ENCODE measurements around the gene RERE. TPM values are rescaled to one million over a fixed set of nuclear protein-coding genes. Genes with fewer than 3 reads are reported as not detected.

RERE gene
- total RNA-seq, 1 experiment from 2014 or later, result 40.6 TPM

DNA sequence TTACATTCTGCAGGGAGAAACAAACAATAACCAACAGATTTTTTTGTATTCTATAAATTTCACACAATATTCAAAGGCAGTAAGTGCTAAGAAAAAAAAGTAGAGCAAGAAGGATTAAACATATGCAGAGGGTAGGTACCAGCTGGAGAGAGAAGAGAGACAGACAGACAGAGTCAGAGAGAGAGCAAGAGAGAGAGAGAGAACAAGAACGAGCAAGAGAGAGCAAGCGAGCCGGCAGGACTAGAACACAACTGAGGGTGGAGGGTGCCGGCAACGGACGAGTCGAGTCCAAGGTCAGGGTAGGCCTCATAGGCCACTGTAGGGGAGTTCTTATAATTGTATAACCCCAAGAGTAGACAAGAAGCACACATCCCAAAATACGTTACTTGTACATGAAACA is 97.1 kb downstream of the RERE start:
- no peak for ATAC-seq
- Histone ChIP-seq H3K27me3 (ENCODE audit: insufficient read depth, low read length) (no peaks in the 10 kb centered on the region), H2AFZ (ENCODE audit: low read depth, low read length, poor library complexity, severe bottlenecking) (no peak overlapping the region), H3K36me3 (ENCODE audit: control insufficient read depth in 1 of 2, insufficient read depth in 2 of 2, low read length in 2 of 2) (no peaks in the 10 kb centered on the region), H3K4me3 (replicated peaks in 1 of 2; ENCODE audit: low read depth in 1 of 2, low read length in 2 of 2) (no peak overlapping the region), H3K27ac (ENCODE audit: low read depth, low read length) (no peak overlapping the region), H4K20me1 (ENCODE audit: insufficient read depth) (no peaks in the 10 kb centered on the region; the same call in 1 of the 2 replicates), H3K9me3 (ENCODE audit: control insufficient read depth in 1 of 2, insufficient read depth in 1 of 2, low read depth in 1 of 2, low read length in 2 of 2) (no peaks in the 10 kb centered on the region), H3K4me1 (ENCODE audit: control insufficient read depth in 1 of 2, insufficient read depth in 2 of 2, low read length in 2 of 2) (no peaks in the 10 kb centered on the region), H3K9me2 (ENCODE audit: insufficient read depth) (no peaks in the 10 kb centered on the region), H3K4me2 (ENCODE audit: low read length) (no peak overlapping the region), H3K79me2 (ENCODE audit: insufficient read depth, low read length) (peaks cover 10% of the 10 kb centered on the region; the same call in 1 of the 2 replicates), H3K9ac (ENCODE audit: low read length) (no peak overlapping the region)
- TF ChIP-seq, protein P1, sequence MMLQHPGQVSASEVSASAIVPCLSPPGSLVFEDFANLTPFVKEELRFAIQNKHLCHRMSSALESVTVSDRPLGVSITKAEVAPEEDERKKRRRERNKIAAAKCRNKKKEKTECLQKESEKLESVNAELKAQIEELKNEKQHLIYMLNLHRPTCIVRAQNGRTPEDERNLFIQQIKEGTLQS (IDR thresholded peaks at IDR 0.05), result no peak
- TF ChIP-seq SIN3A (IDR thresholded peaks at IDR 0.05; ENCODE audit: low read depth) (no peak), POLR2AphosphoS5 (IDR thresholded peaks at IDR 0.05; ENCODE audit: low read depth, low read length) (no peak), TCF7L2 (IDR thresholded peaks at IDR 0.05; ENCODE audit: borderline replicate concordance, extremely low read depth, insufficient read depth, insufficient read length) (no peak), CBX3 (IDR thresholded peaks at IDR 0.05; ENCODE audit: low read depth) (no peak), POLR2A (IDR thresholded peaks at IDR 0.05; ENCODE audit: borderline replicate concordance, extremely low read depth, insufficient read depth, insufficient read length) (no peak), SRF (IDR thresholded peaks at IDR 0.05; ENCODE audit: low read depth) (no peak), ZFX (IDR thresholded peaks at IDR 0.05) (no peak), FOSL1 (IDR thresholded peaks at IDR 0.05; ENCODE audit: low read depth) (no peak), CEBPB (IDR thresholded peaks at IDR 0.05; ENCODE audit: low read depth) (no peak), SP1 (IDR thresholded peaks at IDR 0.05; ENCODE audit: low read depth) (no peak), EGR1 (IDR thresholded peaks at IDR 0.05; ENCODE audit: low read depth) (no peak), ELF1 (IDR thresholded peaks at IDR 0.05; ENCODE audit: borderline replicate concordance, low read depth) (no peak), YY1 (IDR thresholded peaks at IDR 0.05; ENCODE audit: extremely low read depth, insufficient replicate concordance, low read depth, low read length) (no peak)
- TF ChIP-seq, protein P2, sequence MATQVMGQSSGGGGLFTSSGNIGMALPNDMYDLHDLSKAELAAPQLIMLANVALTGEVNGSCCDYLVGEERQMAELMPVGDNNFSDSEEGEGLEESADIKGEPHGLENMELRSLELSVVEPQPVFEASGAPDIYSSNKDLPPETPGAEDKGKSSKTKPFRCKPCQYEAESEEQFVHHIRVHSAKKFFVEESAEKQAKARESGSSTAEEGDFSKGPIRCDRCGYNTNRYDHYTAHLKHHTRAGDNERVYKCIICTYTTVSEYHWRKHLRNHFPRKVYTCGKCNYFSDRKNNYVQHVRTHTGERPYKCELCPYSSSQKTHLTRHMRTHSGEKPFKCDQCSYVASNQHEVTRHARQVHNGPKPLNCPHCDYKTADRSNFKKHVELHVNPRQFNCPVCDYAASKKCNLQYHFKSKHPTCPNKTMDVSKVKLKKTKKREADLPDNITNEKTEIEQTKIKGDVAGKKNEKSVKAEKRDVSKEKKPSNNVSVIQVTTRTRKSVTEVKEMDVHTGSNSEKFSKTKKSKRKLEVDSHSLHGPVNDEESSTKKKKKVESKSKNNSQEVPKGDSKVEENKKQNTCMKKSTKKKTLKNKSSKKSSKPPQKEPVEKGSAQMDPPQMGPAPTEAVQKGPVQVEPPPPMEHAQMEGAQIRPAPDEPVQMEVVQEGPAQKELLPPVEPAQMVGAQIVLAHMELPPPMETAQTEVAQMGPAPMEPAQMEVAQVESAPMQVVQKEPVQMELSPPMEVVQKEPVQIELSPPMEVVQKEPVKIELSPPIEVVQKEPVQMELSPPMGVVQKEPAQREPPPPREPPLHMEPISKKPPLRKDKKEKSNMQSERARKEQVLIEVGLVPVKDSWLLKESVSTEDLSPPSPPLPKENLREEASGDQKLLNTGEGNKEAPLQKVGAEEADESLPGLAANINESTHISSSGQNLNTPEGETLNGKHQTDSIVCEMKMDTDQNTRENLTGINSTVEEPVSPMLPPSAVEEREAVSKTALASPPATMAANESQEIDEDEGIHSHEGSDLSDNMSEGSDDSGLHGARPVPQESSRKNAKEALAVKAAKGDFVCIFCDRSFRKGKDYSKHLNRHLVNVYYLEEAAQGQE (IDR thresholded peaks at IDR 0.05; ENCODE audit: low read depth), result no peak
- TF ChIP-seq, protein P3, sequence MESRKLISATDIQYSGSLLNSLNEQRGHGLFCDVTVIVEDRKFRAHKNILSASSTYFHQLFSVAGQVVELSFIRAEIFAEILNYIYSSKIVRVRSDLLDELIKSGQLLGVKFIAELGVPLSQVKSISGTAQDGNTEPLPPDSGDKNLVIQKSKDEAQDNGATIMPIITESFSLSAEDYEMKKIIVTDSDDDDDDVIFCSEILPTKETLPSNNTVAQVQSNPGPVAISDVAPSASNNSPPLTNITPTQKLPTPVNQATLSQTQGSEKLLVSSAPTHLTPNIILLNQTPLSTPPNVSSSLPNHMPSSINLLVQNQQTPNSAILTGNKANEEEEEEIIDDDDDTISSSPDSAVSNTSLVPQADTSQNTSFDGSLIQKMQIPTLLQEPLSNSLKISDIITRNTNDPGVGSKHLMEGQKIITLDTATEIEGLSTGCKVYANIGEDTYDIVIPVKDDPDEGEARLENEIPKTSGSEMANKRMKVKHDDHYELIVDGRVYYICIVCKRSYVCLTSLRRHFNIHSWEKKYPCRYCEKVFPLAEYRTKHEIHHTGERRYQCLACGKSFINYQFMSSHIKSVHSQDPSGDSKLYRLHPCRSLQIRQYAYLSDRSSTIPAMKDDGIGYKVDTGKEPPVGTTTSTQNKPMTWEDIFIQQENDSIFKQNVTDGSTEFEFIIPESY (IDR thresholded peaks at IDR 0.05; ENCODE audit: extremely low read depth, insufficient replicate concordance, low read length), result no peak
- DNase-seq (ENCODE audit: low read depth, low spot score), result no peak
- RAD21 ChIA-PET (ENCODE audit: low non-redundant PET in 1 of 2, low total read pairs in 2 of 2, uncharacterized antibody in 2 of 2, unreplicated experiment in 2 of 2), result no interaction called here
- CTCF ChIA-PET, result no interaction called here
- no TSS peak for BruUV-seq (replicated peaks)
- POLR2A ChIA-PET, result no interaction called here
- intact Hi-C loops (cut with micrococcal nuclease), result no loop called here
